Progenitor cell of endocrine pancreas (in vitro differentiated cells): Measurements from ENCODE around the gene LRRC59. TPM values are rescaled to one million over a fixed set of nuclear protein-coding genes. Genes with fewer than 3 reads are reported as not detected.
A peak's percentile ranks its signal among the peaks of the same experiment; 100 is the strongest.

ENCODE experiments used
- DNase-seq: peaks from one replicate; pipeline ENCODE4 v3.0.0; 2021; ENCODE audit warnings: low spot score; ENCODE audit not compliant: unreplicated experiment
- H3K27ac Mint-ChIP-seq: 2 replicates; pipeline ENCODE4 v1.8.0; 2021; ENCODE audit warnings: mild to moderate bottlenecking, moderate library complexity, mixed read lengths
- H3K27me3 Mint-ChIP-seq: 2 replicates; pipeline ENCODE4 v1.8.0; 2021; ENCODE audit warnings: mixed read lengths
- H3K36me3 Mint-ChIP-seq: 2 replicates; pipeline ENCODE4 v1.8.0; 2022; ENCODE audit warnings: mixed read lengths; ENCODE audit not compliant: insufficient read depth
- H3K4me1 Mint-ChIP-seq: 2 replicates; pipeline ENCODE4 v1.8.0; 2021; ENCODE audit warnings: low read depth, mixed read lengths
- H3K4me3 Mint-ChIP-seq: 2 replicates; pipeline ENCODE4 v1.8.0; 2021; ENCODE audit warnings: low read depth, mild to moderate bottlenecking, moderate library complexity, mixed read lengths
- H3K9me3 Mint-ChIP-seq: 2 replicates; pipeline ENCODE4 v1.8.0; 2021; ENCODE audit warnings: low read depth, mixed read lengths
- total RNA-seq: library from RNA; stranded (reverse); gene quantifications from 2 replicates; pipeline ENCODE4 v1.2.1, GENCODE V29; 2021
- TF ChIP-seq, protein P1 (sequence below): fragments of 200-600 bp; sonication (generic); IDR thresholded peaks from one replicate; pipeline ENCODE4 v1.5.0; 2021; ENCODE audit warnings: antibody characterized with exemption, mild to moderate bottlenecking; ENCODE audit not compliant: unreplicated experiment

Gene LRRC59
- total RNA-seq, 1 donor from 2014 or later: 55.2 TPM

DNA sequence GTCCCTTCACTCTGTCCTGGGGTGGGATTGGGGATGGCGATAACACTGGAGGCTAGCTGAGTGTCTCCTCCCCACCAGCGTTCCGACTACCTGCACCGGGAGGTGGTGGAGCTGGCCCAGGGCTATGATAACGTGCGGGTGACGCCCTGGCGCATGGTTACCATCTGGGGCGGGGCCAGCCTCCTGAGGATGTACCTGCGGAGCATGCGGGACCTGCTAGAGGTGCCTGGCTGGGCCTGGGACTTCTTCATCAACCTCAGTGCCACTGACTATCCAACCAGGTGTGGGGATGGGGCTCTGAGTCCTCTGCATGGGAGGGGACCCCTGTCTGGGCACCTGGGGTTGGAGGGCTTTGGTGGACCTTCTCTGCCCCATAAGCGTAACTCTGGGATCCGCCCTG lies 42.5 kb downstream of the LRRC59 start:
- Mint-ChIP-seq H3K9me3 (no peaks in the 10 kb centered on the region), H3K27ac (no peak overlapping the region), H3K27me3 (no peaks in the 10 kb centered on the region), H3K4me1 (no peaks in the 10 kb centered on the region), H3K36me3 (peaks cover 10% of the 10 kb centered on the region), H3K4me3 (no peak overlapping the region)
- no peak for DNase-seq
- TF ChIP-seq, protein P1, sequence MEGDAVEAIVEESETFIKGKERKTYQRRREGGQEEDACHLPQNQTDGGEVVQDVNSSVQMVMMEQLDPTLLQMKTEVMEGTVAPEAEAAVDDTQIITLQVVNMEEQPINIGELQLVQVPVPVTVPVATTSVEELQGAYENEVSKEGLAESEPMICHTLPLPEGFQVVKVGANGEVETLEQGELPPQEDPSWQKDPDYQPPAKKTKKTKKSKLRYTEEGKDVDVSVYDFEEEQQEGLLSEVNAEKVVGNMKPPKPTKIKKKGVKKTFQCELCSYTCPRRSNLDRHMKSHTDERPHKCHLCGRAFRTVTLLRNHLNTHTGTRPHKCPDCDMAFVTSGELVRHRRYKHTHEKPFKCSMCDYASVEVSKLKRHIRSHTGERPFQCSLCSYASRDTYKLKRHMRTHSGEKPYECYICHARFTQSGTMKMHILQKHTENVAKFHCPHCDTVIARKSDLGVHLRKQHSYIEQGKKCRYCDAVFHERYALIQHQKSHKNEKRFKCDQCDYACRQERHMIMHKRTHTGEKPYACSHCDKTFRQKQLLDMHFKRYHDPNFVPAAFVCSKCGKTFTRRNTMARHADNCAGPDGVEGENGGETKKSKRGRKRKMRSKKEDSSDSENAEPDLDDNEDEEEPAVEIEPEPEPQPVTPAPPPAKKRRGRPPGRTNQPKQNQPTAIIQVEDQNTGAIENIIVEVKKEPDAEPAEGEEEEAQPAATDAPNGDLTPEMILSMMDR: no peak

DNA sequence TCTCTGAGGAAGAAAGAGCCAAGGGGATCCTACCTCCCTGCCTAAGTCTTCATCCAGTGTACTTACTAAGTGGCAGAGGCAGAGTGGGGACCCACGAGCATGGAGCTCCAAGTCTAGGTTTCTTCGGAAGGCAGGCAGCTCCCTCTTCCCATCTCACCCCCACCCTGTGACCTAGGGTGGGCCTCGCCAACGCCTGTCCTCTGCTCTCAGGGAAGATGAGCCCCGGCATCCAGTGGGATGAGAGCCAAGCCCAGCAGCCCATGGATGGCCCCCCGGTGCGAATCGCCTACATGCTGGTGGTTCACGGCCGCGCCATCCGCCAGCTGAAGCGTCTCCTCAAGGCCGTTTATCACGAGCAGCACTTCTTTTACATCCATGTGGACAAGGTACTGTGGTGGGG lies 43.1 kb downstream of the LRRC59 start:
- Mint-ChIP-seq H3K9me3 (no peaks in the 10 kb centered on the region), H3K27me3 (no peaks in the 10 kb centered on the region), H3K36me3 (peaks cover 10% of the 10 kb centered on the region), H3K4me3 (no peak overlapping the region), H3K27ac (no peak overlapping the region), H3K4me1 (no peaks in the 10 kb centered on the region)
- no peak for DNase-seq
- TF ChIP-seq, protein P1: no peak

DNA sequence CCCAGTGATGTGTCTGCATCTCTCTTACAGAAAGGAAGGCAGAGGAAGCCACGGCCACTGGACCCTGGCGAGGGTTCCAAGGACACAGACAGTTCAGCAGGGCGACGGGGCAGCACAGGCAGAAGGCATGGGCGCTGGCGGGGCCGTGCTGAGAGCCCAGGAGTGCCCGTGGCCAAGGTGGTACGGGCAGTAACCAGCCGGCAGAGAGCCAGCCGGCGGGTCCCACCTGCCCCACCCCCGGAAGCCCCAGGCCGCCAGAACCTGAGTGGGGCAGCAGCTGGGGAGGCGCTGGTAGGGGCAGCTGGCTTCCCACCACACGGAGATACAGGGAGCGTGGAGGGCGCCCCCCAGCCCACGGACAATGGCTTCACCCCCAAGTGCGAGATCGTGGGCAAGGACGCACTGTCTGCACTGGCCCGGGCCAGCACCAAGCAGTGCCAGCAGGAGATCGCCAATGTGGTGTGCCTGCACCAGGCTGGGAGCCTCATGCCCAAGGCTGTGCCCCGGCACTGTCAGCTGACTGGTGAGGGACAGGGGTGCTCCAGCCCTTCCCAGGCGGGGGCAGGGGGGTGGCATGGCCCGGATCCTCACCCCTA lies 43.6 kb downstream of the LRRC59 start:
- no peak overlapping the region for H3K27ac Mint-ChIP-seq
- no peaks in the 10 kb centered on the region for H3K4me1 Mint-ChIP-seq
- DNase-seq: no peak
- no peaks in the 10 kb centered on the region for H3K27me3 Mint-ChIP-seq
- TF ChIP-seq, protein P1: no peak
- H3K4me3 Mint-ChIP-seq: no peak overlapping the region
- no peaks in the 10 kb centered on the region for H3K9me3 Mint-ChIP-seq
- peaks cover 10% of the 10 kb centered on the region for H3K36me3 Mint-ChIP-seq

DNA sequence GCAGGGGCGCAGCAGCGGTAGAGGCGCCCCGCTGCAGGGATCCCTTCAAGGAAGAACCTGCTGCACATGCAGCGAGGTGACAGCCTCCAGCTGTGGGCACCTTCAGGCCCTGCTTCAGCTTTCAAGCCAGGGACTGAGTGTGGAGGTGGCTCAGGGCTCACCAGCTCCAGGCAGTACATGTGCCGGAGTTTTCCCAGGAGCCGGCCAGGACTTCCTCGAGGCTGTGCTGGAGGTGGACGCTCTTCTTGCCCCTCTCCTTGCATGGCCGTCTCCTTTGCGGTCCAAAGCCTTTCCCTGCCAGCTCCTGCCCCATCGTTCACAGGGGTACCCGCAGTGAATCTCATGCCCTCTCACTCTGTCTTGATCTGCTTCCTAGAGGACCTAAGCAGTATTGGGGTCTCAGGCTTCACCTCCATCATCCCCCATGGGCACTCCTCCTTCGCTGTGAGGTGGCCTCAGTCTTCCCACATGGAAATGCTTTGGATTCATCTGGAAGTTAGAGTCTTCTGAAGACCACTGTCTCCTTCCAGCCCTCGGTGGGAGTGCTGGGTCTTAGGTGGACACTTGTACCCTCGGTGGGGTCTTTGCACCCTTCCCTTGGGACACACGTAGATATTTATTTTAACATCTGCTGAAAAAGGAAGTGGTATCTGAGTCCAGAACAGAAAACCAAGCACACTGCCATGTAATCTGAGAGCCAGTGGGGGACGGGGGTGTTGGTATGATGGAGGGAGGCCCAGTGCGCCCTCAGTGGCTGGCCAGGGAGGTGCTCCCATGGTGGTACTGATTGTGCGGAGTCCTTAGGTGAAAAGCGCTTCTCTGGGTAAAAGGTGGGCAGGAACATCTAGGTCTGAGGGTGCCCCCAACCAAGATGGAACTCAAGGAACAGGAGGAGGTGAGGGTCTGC lies 44.4 kb downstream of the LRRC59 start:
- Mint-ChIP-seq H3K9me3 (no peaks in the 10 kb centered on the region), H3K36me3 (peaks cover 10% of the 10 kb centered on the region), H3K27me3 (no peaks in the 10 kb centered on the region), H3K4me1 (no peaks in the 10 kb centered on the region), H3K4me3 (no peak overlapping the region), H3K27ac (peak overlapping the region; percentile 67)
- TF ChIP-seq, protein P1: no peak
- DNase-seq: no peak

DNA sequence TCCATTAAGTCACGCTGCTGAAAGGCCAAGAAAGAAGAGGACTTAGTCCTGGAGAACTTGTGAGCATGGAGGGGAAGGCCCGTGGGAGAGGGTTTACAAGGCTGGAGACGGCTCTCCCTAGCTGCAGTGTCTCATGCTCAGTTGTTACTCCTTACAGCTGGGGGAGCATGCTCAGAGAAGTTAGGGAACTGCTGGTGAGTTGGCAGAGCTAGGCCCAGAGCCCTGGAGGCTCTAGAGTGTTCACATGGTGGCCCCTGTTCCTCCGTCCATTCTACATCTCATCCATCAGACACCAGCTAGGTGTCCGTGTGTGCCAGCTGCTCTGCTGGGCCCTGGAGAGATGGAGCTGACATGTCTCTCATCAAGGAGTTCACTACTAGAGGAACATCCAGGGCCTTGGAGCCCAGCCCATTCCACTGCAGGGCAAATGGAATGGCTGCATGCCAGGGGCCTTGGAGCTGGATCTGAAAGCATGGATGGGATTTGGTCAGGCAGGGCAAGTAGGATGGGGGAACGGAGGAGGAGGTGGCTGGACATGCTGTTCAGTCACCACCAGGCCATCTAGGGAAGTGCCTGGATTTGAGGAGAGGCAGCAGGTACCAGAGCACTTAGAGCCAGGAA lies 45.1 kb downstream of the LRRC59 start:
- Mint-ChIP-seq H3K36me3 (peaks cover 10% of the 10 kb centered on the region), H3K27ac (no peak overlapping the region), H3K4me3 (no peak overlapping the region), H3K4me1 (peaks cover 4% of the 10 kb centered on the region), H3K9me3 (no peaks in the 10 kb centered on the region), H3K27me3 (no peaks in the 10 kb centered on the region)
- no peak for DNase-seq
- TF ChIP-seq, protein P1: no peak
